ENCODE results near the gene RMND5A.

Gene RMND5A

GRCh38 chr2:86774862-86775261 lies 54.8 kb downstream of the RMND5A start:
- DNase-seq (ENCODE audit: extremely low read depth, low read depth) = no peak
- TF ChIP-seq, protein P1, sequence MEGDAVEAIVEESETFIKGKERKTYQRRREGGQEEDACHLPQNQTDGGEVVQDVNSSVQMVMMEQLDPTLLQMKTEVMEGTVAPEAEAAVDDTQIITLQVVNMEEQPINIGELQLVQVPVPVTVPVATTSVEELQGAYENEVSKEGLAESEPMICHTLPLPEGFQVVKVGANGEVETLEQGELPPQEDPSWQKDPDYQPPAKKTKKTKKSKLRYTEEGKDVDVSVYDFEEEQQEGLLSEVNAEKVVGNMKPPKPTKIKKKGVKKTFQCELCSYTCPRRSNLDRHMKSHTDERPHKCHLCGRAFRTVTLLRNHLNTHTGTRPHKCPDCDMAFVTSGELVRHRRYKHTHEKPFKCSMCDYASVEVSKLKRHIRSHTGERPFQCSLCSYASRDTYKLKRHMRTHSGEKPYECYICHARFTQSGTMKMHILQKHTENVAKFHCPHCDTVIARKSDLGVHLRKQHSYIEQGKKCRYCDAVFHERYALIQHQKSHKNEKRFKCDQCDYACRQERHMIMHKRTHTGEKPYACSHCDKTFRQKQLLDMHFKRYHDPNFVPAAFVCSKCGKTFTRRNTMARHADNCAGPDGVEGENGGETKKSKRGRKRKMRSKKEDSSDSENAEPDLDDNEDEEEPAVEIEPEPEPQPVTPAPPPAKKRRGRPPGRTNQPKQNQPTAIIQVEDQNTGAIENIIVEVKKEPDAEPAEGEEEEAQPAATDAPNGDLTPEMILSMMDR (IDR thresholded peaks at IDR 0.05; ENCODE audit: low read depth, low read length, missing control alignments) = no peak
- H3K4me3 ChIP-seq (replicated peaks; ENCODE audit: low read depth, low read length) = no peak overlapping the region

- H3K4me3 ChIP-seq (replicated peaks; ENCODE audit: low read depth, low read length) = no peak overlapping the region
- no peak for DNase-seq (ENCODE audit: extremely low read depth, low read depth)
- TF ChIP-seq, protein P1 (IDR thresholded peaks at IDR 0.05; ENCODE audit: low read depth, low read length, missing control alignments) = no peak
Observed at GRCh38 chr2:86775338-86775737, 55.2 kb downstream of the RMND5A start.

DNA sequence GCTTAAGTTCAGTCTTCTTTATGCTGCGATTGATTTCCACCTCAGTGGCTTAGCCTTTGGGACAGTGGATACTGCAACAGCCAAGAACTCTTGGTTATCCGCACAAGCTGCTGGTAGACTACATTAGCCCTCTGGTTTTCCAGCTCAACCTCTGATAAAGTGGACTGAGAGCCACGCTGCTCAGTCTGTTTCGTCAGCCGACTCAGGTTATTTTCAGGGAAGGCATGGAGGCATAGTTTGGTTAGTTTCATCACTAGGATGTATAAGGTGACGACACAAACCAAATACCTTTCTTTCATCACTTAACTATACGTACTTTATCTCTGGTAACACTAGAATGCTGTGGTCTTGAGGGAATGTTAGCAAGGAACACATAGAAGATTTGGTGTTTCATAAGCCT lies 56.4 kb downstream of the RMND5A start:
- DNase-seq (ENCODE audit: extremely low read depth, low read depth) = no peak
- TF ChIP-seq, protein P1 (IDR thresholded peaks at IDR 0.05; ENCODE audit: low read depth, low read length, missing control alignments) = no peak
- H3K4me3 ChIP-seq (replicated peaks; ENCODE audit: low read depth, low read length) = no peak overlapping the region

DNA sequence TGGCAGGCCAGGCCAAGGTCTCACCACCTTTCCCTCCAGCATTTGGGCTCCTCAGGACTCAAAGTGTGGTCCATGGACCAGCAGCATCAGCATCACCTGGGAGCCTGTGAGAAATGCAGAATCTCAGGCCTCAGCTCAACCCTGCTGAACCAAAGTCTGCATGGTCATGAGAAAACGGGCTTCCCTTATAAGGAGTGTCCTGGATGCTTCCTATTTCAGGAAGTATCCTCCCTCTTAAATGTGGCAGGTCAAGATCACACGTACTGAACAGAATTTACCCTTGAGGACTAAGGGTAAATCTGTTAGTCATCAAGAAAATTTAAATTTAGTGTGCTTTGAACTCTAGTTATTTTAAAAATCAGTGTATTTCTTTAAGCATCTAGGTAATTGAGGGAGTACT lies 58.9 kb downstream of the RMND5A start:
- DNase-seq (ENCODE audit: extremely low read depth, low read depth) = no peak
- no peak overlapping the region for H3K4me3 ChIP-seq (replicated peaks; ENCODE audit: low read depth, low read length)
- TF ChIP-seq, protein P1 (IDR thresholded peaks at IDR 0.05; ENCODE audit: low read depth, low read length, missing control alignments) = no peak

- H3K4me3 ChIP-seq (replicated peaks; ENCODE audit: low read depth, low read length) = no peak overlapping the region
- DNase-seq (ENCODE audit: extremely low read depth, low read depth) = no peak
- TF ChIP-seq, protein P1 (IDR thresholded peaks at IDR 0.05; ENCODE audit: low read depth, low read length, missing control alignments) = no peak
Observed at GRCh38 chr2:86779971-86780370, 59.9 kb downstream of the RMND5A start.

GRCh38 chr2:86781363-86781762 lies 61.3 kb downstream of the RMND5A start:
- DNase-seq (ENCODE audit: extremely low read depth, low read depth) = no peak
- TF ChIP-seq, protein P1 (IDR thresholded peaks at IDR 0.05; ENCODE audit: low read depth, low read length, missing control alignments) = no peak
- no peak overlapping the region for H3K4me3 ChIP-seq (replicated peaks; ENCODE audit: low read depth, low read length)

DNA sequence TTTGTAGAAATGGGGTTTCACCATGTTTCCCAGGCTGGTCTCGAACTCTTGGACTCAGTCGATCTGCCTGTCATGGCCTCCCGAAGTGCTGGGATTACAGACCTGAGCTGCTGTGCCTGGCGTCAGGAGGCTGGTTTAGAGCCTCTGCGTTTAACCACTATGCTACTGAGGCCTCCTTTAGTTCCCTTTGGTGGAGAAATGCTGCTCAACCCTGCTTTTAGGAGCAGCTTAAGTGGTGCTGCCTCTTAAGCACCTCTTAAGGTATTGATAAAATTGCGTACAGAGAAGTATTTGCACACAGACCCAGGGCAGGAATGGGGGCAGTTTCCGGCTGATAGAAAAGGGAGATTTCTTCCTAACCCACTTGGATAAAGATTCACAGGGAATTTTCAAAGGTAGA lies 62.7 kb downstream of the RMND5A start:
- TF ChIP-seq, protein P1 (IDR thresholded peaks at IDR 0.05; ENCODE audit: low read depth, low read length, missing control alignments) = no peak
- H3K4me3 ChIP-seq (replicated peaks; ENCODE audit: low read depth, low read length) = no peak overlapping the region
- DNase-seq (ENCODE audit: extremely low read depth, low read depth) = no peak

Measured in HFF-Myc (cell line).